Ascending aorta (tissue), 2 donors: Measurements from ENCODE around the gene SYTL3. TPM values are rescaled to one million over a fixed set of nuclear protein-coding genes. Genes with fewer than 3 reads are reported as not detected.
"Not testable (repeated sequence)": the region's sequence is repeated elsewhere in the genome, so short reads cannot be mapped to it uniquely, and the experiment has no call there.

ENCODE experiments used
- DNase-seq, 2 donors: peaks; one replicate each; pipeline ENCODE4 v3.0.0-alpha.2; 2019; ENCODE audit warnings: low spot score in 2 of 2
- H3K27ac ChIP-seq, 2 donors: fragments of 200-600 bp; sonication (generic); one replicate each; pipeline ENCODE4 v1.5.1; 2016 to 2017; ENCODE audit warnings: mild to moderate bottlenecking in 1 of 2
- H3K27me3 ChIP-seq: fragments of 200-600 bp; sonication (generic); one replicate; pipeline ENCODE4 v1.5.1; 2017
- H3K36me3 ChIP-seq, 2 donors: fragments of 200-600 bp; sonication (generic); one replicate each; pipeline ENCODE4 v1.5.1; 2016
- H3K4me1 ChIP-seq, 2 donors: fragments of 200-600 bp; sonication (generic); one replicate each; pipeline ENCODE4 v1.5.1; 2016 to 2017; ENCODE audit warnings: mild to moderate bottlenecking in 1 of 2
- H3K4me3 ChIP-seq, 2 donors: fragments of 200-600 bp; sonication (generic); one replicate each; pipeline ENCODE4 v1.5.1; 2016 to 2017; ENCODE audit warnings: mild to moderate bottlenecking in 1 of 2
- H3K9me3 ChIP-seq, 2 donors: fragments of 200-600 bp; sonication (generic); one replicate each; pipeline ENCODE4 v1.5.1; 2016
- intact Hi-C: fragments of 100-400 bp; cut with DNase I; formaldehyde crosslinking; loops from one replicate; pipeline ENCODE4 v1.15.1; 2023
- total RNA-seq: library from RNA; depleted of rRNA; stranded (reverse); fragments of >200 nt; gene quantifications from one replicate; pipeline ENCODE4 v1.1.0, GENCODE V29; 2016
- TF ChIP-seq, protein P1 (sequence below), 3 experiments: fragments of 200-600 bp in 2 of 3; fragments of 450-650 bp in 1 of 3; sonication (generic) in 2 of 3; IDR thresholded peaks; one replicate each; pipeline ENCODE4 v1.5.1; 2016 to 2019; ENCODE audit warnings: antibody characterized with exemption in 3 of 3, mild to moderate bottlenecking in 1 of 3, moderate library complexity in 1 of 3

Gene SYTL3
- total RNA-seq, 1 donor from 2014 or later: 4.7 TPM

DNA sequence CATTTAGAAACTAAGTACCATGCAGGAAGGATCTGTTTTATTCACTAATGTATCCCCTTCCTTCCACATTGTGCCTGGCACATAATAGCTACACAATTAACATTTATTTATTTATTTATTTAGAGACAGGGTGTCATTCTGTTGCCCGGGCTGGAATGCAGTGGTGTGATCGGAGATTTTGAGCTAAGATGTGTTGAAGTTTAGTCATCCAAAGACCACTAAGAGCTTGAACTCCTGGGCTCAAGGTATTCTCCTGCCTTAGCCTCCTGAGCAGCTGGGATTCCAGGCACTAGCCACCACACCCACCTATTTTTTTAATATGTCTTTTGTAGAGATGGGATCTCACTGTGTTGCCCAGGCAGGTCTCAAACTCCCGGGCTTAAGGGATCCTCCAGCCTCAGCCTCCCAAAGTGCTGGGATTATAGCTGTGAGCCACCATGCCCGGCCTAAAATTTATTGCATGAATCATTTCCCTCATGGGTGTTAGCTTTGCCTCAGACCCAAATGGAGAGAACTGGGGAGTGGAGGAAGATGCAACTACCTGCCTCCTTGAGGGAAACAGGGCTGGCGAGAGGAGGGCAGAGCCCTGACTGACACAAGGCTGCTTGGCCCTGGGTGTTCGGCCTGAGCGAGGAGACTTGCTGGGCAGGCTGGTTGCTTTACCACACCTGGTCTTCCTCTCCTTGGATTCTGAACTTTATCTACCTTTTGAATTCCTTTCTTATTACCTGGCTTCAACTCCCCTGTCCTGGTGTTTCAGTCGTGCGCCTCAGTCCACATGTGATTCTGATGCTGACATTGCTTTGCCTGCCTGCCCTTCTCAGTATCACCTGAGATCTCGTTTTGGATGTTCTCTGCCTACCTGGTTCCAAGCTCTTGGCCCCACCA lies 3.6 kb upstream of the SYTL3 start:
- Histone ChIP-seq H3K36me3 (no peaks in the 10 kb centered on the region), H3K27me3 (no peaks in the 10 kb centered on the region), H3K4me3 (no peak overlapping the region), H3K4me1 (peaks cover 10 to 38% of the 10 kb centered on the region in 2 donors), H3K9me3 (no peaks in the 10 kb centered on the region), H3K27ac (peak overlapping the region in 1 of 2 donors; percentile 90)
- TF ChIP-seq, protein P1, sequence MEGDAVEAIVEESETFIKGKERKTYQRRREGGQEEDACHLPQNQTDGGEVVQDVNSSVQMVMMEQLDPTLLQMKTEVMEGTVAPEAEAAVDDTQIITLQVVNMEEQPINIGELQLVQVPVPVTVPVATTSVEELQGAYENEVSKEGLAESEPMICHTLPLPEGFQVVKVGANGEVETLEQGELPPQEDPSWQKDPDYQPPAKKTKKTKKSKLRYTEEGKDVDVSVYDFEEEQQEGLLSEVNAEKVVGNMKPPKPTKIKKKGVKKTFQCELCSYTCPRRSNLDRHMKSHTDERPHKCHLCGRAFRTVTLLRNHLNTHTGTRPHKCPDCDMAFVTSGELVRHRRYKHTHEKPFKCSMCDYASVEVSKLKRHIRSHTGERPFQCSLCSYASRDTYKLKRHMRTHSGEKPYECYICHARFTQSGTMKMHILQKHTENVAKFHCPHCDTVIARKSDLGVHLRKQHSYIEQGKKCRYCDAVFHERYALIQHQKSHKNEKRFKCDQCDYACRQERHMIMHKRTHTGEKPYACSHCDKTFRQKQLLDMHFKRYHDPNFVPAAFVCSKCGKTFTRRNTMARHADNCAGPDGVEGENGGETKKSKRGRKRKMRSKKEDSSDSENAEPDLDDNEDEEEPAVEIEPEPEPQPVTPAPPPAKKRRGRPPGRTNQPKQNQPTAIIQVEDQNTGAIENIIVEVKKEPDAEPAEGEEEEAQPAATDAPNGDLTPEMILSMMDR (IDR thresholded peaks at IDR 0.05): no peak
- intact Hi-C loops: loop anchor here (10.0 kb wide), 2 partner anchors 881 to 1079 kb away; partner anchors contain the start of gene WTAP
- DNase-seq: peak in 1 of 2 donors; percentile 59

DNA sequence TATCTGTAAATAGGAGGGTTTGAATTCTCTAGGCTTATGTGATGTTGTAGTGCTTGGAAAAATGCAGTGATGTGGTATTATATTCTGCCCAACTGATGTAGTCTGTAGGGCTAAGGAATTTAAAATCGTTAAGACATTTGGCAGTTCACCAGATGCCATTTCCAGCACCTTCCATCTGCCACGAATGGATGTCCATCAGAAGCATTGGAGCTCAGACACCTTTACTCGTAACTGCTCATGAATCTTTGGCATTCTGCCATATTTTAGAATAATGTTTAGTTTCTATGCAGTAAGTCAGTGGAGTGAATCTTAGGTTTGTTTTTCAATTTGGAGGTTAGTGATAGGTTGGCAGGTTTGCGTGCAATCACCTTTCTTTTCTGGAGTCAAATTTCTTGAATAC lies 2.4 kb upstream of the SYTL3 start:
- DNase-seq: no peak
- Histone ChIP-seq H3K27me3 (no peaks in the 10 kb centered on the region), H3K9me3 (no peaks in the 10 kb centered on the region), H3K27ac (no peak overlapping the region), H3K36me3 (no peaks in the 10 kb centered on the region), H3K4me3 (no peak overlapping the region), H3K4me1 (peaks cover 3 to 28% of the 10 kb centered on the region in 2 donors)
- intact Hi-C loops: loop anchor here (10.0 kb wide), 2 partner anchors 883 to 1077 kb away; partner anchors contain the start of gene WTAP
- TF ChIP-seq, protein P1 (IDR thresholded peaks at IDR 0.05): no peak

GRCh38 chr6:158648682-158649131 lies 1.1 kb upstream of the SYTL3 start:
- Histone ChIP-seq H3K4me3 (no peak overlapping the region), H3K27me3 (no peaks in the 10 kb centered on the region), H3K27ac (peak overlapping the region; percentile 72 to 83), H3K4me1 (peaks cover 0 to 16% of the 10 kb centered on the region in 2 donors), H3K9me3 (no peaks in the 10 kb centered on the region), H3K36me3 (no peaks in the 10 kb centered on the region)
- intact Hi-C loops: loop anchor here (10.0 kb wide), 2 partner anchors 884 to 1076 kb away; partner anchors contain the start of gene WTAP
- DNase-seq: peak in 1 of 2 donors; percentile 65
- TF ChIP-seq, protein P1 (IDR thresholded peaks at IDR 0.05): no peak

DNA sequence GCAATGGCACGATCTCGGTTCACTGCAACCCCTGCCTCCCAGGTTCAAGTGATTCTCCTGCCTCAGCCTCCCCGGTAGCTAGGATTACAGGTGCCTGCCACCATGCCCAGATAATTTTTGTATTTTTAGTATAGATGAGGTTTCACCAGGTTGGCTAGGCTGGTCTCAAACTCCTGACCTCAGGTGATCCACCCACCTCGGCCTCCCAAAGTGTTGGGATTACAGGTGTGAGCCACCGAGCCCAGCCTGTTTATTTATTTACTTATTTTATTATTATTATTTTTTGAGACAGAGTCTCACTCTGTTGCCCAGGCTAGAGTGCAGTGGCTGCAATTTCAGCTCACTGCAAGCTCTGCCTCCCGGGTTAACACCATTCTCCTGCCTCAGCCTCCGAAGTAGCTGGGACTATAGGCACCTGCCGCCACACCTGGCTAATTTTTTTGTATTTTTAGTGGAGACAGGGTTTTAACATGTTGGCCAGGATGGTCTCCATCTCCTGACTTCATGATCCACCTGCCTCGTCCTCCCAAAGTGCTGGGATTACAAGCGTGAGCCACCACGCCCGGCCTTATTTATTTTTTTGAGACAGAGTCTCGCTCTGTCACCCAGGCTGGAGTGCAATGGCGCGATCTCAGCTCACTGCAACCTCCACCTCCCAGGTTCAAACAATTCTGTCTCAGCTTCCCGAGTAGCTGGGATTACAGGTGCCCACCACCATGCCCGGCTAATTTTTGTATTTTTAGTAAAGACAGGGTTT lies 2.3 kb downstream of the SYTL3 start:
- intact Hi-C loops: not testable (repeated sequence)
- peak in 1 of 2 donors; percentile 31 for DNase-seq
- H3K4me1 ChIP-seq: peaks cover 0 to 11% of the 10 kb centered on the region in 2 donors

GRCh38 chr6:158653577-158654354 lies 3.9 kb downstream of the SYTL3 start:
- Histone ChIP-seq H3K36me3 (no peaks in the 10 kb centered on the region), H3K27me3 (no peaks in the 10 kb centered on the region), H3K27ac (peak overlapping the region; percentile 56 to 65), H3K4me3 (no peak overlapping the region), H3K9me3 (no peaks in the 10 kb centered on the region), H3K4me1 (peaks cover 0 to 10% of the 10 kb centered on the region in 2 donors)
- intact Hi-C loops: no loop called here
- TF ChIP-seq, protein P1 (IDR thresholded peaks at IDR 0.05): no peak
- DNase-seq: peak; percentile 53 to 80

More for the DNA sequence above, 2.3 kb downstream of the SYTL3 start:
- H3K27ac ChIP-seq: peak overlapping the region in 1 of 2 donors; percentile 16
- H3K36me3 ChIP-seq, H3K4me3 ChIP-seq, H3K27me3 ChIP-seq, H3K9me3 ChIP-seq: not testable (repeated sequence)
